Measurements from ENCODE around the gene VPS37B.

- TF ChIP-seq, protein P1, sequence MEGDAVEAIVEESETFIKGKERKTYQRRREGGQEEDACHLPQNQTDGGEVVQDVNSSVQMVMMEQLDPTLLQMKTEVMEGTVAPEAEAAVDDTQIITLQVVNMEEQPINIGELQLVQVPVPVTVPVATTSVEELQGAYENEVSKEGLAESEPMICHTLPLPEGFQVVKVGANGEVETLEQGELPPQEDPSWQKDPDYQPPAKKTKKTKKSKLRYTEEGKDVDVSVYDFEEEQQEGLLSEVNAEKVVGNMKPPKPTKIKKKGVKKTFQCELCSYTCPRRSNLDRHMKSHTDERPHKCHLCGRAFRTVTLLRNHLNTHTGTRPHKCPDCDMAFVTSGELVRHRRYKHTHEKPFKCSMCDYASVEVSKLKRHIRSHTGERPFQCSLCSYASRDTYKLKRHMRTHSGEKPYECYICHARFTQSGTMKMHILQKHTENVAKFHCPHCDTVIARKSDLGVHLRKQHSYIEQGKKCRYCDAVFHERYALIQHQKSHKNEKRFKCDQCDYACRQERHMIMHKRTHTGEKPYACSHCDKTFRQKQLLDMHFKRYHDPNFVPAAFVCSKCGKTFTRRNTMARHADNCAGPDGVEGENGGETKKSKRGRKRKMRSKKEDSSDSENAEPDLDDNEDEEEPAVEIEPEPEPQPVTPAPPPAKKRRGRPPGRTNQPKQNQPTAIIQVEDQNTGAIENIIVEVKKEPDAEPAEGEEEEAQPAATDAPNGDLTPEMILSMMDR (IDR thresholded peaks at IDR 0.05), result no peak
- no peak for TF ChIP-seq POLR2AphosphoS5 (IDR thresholded peaks at IDR 0.05; ENCODE audit: insufficient read depth in 1 of 2, low read depth in 1 of 2)
- no peak for TF ChIP-seq POLR2A (IDR thresholded peaks at IDR 0.05)
Measured at GRCh38 chr12:122845041-122845864, 50.7 kb downstream of the VPS37B start.
